ENCODE data around the gene SHB.

GRCh38 chr9:38029915-38030638 lies 39.0 kb downstream of the SHB start:
- TF ChIP-seq CTCF (IDR thresholded peaks at IDR 0.05; ENCODE audit: poor library complexity) = no peak
- TF ChIP-seq EZH2phosphoT487 (IDR thresholded peaks at IDR 0.05; ENCODE audit: low read depth, severe bottlenecking, unreplicated experiment) = no peak
- TF ChIP-seq EZH2 (IDR thresholded peaks at IDR 0.05; ENCODE audit: borderline replicate concordance) = no peak
